HepG2 (cell line): Measurements from ENCODE around the gene CHD9.

Experiments
- CHD2 ChIP-seq: IDR thresholded peaks from 2 replicates; pipeline ENCODE4 v1.6.1; 2011; ENCODE audit warnings: low read depth, low read length, improper control_type of control experiment
- DNMT1 ChIP-seq: sonication (generic); formaldehyde crosslinking; IDR thresholded peaks from 2 replicates; pipeline ENCODE4 v1.5.1; 2020; ENCODE audit warnings: mild to moderate bottlenecking, missing genetic modification reagents
- KLF16 ChIP-seq, 2 experiments: sonication (generic) in 1 of 2; formaldehyde crosslinking in 1 of 2; IDR thresholded peaks; 2 replicates each; pipeline versions ENCODE4 v1.6.1 to v1.8.0; 2016 to 2023; ENCODE audit warnings: missing genetic modification reagents in 2 of 2, missing compliant biosample characterization in 1 of 2
- PHF8 ChIP-seq: sonication (generic); formaldehyde crosslinking; IDR thresholded peaks from 2 replicates; pipeline ENCODE4 v1.5.0; 2020; ENCODE audit warnings: missing genetic modification reagents
- POLR2A ChIP-seq, 2 experiments: IDR thresholded peaks; 2 replicates each; pipeline ENCODE4 v1.6.1; 2011; ENCODE audit warnings: low read depth in 2 of 2, low read length in 2 of 2, mild to moderate bottlenecking in 1 of 2, moderate library complexity in 1 of 2; ENCODE audit not compliant: insufficient read depth in 1 of 2
- POLR2AphosphoS5 ChIP-seq: IDR thresholded peaks from 2 replicates; pipeline ENCODE4 v1.6.1; 2012; ENCODE audit warnings: low read depth, low read length
- ZNF530 ChIP-seq: sonication (generic); formaldehyde crosslinking; IDR thresholded peaks from 2 replicates; pipeline ENCODE4 v1.5.0; 2020; ENCODE audit warnings: low read depth, mild to moderate bottlenecking, missing genetic modification reagents
- TF ChIP-seq, protein P1 (sequence below): IDR thresholded peaks from 2 replicates; pipeline ENCODE4 v1.6.1; 2012; ENCODE audit warnings: inconsistent platforms

DNA sequence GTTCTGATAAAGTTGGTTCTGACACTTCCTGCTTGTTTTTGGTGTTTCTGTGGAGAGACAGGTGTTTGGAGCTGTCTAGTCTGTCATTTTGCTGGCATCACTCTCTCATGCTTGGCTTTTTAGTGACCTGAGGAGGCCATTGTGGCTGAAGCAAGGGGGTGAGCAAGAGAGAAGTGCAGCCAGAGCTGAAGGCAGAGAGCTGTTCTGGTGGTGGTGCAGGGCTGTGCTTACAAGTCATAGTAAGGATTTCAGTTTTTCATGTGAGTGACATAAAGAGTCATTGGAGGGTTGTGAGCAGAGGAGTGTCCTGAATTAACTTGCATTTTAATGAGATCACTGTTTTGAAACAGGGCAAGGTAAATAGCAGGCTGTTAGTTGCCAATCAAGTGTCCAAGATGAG lies 97.5 kb downstream of the CHD9 start:
- no peak for TF ChIP-seq DNMT1 (CRISPR knock-in tag)
- TF ChIP-seq POLR2AphosphoS5: no peak
- no peak for TF ChIP-seq POLR2A (IDR thresholded peaks at IDR 0.05; ENCODE audit: insufficient read depth in 1 of 2, low read depth in 2 of 2, low read length in 2 of 2)
- no peak for TF ChIP-seq PHF8 (CRISPR knock-in tag)
- TF ChIP-seq, protein P1, sequence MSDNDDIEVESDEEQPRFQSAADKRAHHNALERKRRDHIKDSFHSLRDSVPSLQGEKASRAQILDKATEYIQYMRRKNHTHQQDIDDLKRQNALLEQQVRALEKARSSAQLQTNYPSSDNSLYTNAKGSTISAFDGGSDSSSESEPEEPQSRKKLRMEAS: no peak
- TF ChIP-seq CHD2: no peak
- TF ChIP-seq KLF16 (CRISPR knock-in tag; IDR thresholded peaks at IDR 0.05): no peak
- TF ChIP-seq ZNF530: no peak
